COLO668 (cell line): ENCODE results near the gene ITPKA.

ENCODE experiments used
- DNase-seq: peaks from one replicate; lab custom pipeline; 2025; ENCODE audit not compliant: unreplicated experiment; lab: John Stamatoyannopoulos, UW

The ITPKA gene

DNA sequence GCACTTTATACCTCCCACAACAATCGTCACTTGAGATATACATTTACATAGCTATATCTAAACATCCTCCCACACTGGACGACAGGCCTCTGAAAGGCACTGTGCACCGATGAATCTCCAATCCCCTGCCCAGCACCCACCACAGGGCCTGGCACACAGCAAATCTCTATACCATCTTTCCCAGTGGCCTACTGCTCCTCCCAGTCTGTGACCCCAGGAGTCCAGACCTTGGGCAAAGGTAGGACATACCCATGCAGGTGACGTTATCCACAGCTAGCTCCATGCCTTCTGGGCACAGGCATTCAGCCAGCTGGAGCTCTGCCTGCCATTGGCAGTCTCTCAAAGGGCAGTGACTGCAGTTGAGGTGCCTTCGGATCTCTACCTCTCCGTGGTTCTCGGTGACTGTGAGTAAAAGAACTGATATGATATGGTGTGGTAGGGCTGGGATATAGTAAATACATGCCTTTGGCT, 14.2 kb downstream of the ITPKA start:
- DNase-seq = no peak

DNA sequence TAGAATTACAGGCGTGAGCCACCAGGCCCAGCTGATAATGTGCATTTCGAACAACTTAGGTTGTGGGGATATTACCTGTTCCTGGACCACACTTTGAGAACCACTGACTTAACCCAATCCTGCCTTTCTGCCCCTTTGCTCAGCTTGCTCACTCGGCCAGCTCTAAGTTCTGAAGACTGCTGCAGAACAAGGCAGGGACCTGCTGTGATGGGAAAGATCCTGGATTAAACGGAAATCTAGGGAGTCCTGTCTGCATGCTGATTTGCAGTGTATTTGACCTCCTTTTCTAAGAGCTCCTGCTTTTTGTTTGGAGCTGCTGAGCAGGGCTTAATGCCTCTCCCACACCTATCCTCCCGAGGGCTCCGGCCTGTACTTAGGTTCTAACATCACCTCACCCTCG, 17.1 kb downstream of the ITPKA start:
- DNase-seq = no peak

DNA sequence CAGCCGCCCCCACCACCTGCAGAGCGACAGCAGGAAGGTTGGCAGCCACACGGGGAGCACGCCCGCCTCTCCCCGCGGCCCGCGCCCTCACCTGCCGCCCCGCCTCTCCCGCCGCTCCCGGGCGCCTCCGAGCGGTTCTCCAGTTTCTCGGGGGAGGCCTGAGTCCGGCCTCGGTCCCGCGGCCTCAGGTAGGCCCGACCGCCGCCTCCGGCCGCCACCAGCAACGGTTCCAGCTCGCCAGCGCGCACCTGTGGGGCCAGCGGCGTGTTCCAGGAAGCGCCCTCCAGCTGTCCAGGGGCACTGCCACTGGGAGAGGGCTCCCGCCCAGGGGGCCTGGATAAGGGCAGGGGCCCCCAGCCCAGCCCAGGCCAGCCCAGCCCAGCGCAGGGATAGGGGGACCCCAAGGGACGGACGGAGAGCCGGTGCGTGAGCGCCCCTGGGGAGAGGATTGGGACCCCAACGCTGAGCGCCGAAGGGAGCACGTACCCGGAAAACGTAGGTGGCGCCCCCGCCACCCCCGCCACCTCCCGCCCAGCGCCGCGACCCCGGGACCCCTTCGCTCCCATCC, 17.7 kb downstream of the ITPKA start:
- peak; percentile 82 for DNase-seq

DNA sequence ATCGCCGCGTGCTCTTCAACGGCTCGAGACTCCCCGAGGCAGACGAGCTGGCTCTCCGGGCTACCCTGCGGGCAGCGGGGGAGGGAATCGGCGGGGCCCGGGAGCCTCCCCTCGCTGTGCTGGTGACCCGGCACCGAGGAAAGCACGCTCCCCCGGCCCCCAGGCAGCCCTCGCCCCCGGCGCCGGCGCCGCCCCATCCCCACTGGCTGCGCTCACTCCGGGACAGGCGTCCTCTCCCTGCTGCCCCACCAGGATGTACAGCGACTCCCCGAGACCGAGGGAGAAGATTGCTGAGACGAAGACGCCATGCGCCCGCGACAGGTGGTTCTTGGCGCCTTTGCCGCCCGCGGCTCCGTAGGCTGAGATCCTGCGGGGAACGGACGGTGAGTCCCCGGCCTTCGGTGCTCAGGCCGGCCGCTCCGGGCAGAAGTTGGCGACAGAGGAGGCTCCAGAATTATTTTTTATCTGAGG, 18.3 kb downstream of the ITPKA start:
- peak; percentile 71 for DNase-seq

DNA sequence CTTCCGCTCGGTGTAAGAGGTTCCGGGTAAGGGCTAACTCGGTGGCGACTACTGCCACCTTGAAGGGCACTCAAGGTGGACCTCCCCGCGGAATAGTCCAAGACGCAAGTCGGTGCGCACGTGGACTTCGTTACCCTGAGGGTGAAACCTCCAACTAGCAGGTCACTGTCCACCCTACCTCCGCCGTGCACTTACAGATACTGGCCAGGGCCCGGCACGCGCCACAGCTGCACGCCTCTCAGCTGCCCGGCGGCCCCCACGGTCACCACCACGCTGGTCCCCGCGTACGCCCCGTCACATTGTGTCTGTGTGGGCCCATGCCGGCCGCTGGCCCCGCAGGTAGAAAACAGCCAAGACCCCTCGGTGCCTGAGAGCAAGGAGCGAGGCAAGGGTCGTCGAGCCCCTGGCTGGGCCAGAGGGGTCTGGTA, 18.9 kb downstream of the ITPKA start:
- DNase-seq = no peak

DNA sequence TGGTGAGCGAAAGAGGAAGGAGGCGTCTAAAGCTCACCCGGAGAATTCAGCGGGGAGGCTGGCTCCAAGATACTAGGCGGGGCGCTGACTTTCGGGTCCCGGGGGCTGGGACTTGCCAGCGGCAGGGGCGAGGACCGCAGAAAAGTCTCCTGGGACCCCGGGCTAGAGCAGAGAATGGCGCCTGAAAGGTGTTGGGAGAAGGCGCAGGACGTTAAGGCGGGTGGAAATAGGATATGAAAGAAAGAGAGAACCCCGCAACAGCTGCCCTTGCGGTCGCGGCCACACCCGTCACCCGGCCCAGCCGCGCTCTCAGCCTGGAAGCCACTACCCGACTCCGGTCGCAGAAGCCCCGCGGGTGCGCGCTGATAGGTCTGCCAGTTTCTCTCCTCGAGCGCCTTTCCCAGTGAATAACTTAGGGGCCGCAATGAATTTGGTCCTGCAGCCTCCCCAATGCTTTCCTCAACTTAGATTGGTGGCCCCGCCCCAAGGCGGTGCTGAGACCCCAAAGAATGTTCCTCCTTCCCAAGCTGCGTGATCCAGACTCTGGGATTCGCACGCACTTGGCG, 19.3 kb downstream of the ITPKA start:
- DNase-seq = peak; percentile 13

DNA sequence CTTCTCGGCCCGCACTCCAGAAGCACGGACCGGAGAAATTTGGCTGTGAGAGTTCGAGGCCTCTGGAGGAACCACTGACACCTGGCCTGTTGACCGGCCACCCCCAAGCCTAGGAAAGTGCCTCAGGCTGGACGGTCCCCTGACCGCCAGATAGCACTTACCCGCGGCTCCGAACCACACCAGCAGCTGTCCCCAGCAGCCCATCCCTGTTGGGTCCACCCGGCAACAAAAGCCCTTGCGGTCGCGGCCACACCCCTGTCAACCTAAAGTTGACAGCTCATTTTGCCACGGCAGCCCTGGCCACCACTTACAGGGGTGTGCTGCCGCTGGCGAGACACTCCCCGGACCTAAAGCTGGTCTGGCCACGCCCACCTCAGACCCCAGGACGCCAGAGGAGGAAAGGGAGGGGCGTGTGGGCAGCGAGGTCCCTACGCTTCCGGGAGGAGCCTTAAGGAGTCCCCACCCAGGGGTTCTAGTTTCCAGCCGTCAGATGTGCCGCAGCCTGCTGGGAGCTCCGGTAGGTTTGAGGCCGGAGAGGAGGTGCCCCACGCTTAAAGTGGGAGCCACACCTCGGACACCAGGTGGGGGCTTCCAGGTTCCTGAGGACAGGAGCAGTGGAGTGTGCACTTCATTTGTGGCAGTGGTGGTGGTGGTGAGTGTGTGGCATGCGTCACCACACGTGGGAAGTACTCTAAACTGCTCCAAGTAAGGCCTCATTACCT, 20.0 kb downstream of the ITPKA start, which contains the start of gene LTK:
LTK (minus strand) TSS at position 322 of the 722 bp plus-strand sequence; CDS start at position 204, 118 bp downstream.
- peak; percentile 9 for DNase-seq

DNA sequence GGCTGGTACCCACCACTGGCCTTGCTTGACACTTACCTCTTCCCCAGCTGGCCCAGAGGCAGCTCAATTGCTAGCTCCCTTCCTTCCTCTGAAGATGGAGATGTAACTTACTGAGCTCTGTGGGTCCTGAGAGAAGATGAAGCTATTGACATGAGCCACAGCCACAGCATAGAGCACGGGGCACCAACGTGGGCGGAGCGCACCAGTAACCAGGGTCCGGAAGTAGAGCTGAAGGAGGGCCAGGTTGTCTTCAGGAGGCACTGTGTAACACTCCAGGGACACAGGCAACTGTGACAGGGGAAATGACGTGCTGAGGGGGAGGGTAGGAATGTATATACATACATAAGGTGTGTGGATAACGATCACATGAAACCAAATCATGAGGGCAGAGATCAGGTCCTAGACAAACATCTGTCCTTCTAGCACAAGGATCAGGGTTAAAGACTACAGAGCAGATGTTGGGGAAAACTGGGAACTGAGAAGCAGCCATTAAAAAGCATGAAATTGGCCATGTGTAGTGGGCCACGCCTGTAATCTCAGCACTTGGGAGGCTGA, 24.3 kb downstream of the ITPKA start:
- DNase-seq = no peak

DNA sequence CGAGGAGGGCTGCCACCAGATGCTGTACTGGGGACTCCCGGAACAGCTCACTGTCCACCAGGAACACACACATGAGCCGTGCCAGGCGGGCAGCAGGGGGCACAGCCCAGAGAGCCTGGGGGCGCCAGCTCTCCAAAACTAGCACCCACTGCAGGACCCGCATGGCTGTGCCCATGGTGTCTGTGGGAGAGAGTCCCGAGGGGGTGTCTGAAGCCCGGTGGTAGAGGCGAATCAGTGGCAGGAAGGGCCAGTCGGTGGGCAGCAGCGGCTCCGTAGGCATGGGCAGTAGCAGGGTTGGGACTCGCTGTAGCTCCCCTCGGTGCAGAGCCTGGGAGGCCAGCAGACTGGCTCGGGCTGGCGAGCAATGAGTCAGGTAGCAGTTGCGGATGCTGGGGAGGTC, 27.0 kb downstream of the ITPKA start:
- no peak for DNase-seq

DNA sequence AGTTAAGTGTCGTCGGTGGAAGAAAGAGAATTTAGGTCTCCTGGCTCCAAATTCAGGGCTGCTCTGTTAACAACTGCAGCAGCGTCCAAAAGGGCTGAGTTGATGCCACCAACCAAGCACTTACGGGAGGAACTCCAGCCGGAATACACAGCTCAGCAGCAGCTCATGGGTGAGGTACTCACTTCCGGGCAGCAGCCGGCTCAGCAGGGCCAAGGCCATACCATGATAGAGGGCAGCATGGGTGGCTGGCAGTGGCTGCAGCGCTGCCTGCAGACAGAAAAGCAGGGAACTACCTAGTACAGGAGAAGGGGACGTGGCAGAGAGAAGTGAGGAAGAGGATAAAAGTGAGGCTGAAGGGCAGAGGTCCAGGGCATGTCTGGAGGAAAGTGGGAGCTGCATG, 27.9 kb downstream of the ITPKA start:
- no peak for DNase-seq

DNA sequence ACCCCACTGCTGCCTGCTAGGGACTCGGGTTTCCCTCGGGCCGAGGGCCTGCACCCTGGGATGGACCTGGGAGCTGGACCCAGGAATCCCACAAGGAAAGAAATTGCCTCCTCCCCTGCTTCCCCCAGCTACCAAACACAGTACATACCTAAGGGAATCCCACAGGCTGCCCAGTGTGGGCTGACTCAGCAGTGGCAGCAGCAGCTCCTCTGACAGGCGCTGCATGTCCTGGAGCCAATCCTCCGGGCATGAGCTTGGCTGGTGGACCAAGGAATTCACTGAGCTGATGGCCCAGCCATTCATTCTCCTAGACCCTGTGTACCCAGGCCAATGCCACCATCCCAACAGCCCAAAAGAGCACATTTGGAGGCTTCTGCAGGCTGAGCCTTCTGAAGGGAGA, 29.4 kb downstream of the ITPKA start:
- no peak for DNase-seq

DNA sequence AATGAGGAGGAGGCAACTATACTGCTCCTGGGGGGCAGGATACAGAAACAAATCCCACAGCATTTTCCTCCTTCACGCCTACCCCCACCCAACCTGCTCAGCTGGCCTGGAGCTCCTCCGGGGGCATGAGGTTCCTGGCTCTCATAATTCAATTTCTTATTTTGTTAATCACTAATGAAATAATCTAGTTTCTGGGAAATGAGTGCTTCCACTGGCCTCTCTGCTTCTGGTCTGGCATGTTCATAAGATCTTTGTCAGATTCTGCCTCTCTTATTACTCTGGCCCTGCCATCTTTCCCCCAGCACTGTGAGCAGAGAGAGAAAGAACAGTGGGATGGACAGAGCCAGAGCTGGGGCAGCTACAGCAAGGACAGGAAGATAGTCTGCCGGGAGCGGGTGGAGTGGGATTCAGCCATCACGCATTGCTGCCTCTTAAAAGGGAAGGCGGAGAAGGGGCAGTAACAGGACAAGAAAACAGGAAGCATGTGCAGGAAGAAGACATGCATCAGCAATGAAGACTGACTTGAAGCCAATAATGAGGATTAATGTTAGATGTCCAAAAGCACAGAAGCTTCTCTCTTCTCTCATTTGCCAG, 36.8 kb downstream of the ITPKA start:
- DNase-seq = no peak

DNA sequence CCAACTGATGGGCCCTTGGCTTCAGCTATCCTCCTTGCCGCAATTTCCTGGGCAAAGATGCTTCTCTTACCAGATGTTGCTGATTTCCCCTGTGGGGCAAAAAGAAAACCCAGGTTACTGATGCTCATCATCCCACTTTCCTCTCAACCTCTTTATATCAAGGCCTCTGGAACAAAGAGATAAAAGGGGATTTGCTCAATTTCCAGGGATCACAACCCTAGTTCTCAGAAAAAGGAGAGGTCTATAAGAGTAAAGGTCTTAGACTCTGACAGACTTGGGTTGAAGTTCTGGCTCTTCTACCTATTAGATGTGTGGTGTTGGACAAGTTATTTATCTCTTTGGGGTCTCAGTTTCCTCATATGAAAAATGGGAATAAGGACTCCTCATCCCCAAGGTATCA, 41.9 kb downstream of the ITPKA start:
- DNase-seq = no peak

DNA sequence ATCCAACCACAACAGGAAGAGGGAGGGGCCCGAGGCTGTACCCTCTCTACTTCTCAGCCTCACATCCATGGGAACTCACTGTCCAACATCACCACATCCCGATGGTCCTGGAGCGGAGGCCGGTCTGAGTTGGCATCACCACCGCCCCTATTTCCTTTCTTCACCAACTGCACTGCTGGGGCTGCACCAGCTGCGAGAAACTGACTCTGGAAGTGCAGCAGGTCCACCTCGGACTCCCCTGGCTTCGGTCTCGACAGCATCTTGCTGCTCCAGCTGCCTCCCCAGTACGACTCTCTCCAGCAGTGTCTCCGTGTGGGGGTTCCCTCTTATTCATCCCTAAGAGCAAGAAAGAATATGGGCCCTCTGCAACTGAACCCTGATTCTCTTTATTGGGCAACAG, 43.2 kb downstream of the ITPKA start:
- DNase-seq = no peak

DNA sequence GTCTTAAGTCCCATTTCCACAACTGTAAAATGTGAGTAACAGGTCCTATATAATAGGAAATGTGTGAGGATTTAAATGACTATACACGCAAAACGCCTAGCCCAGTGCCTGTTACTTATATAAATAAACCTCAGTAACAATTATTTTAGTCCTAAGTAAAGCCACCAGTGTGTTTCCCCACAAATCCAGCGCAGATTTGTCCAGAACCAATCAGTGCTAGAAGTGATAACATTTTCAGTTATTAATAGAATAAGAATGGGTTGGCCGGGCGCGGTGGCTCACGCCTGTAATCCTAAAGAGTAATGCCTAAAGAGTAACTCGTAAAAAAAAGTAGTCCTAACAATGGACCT, 49.8 kb downstream of the ITPKA start:
- no peak for DNase-seq

DNA sequence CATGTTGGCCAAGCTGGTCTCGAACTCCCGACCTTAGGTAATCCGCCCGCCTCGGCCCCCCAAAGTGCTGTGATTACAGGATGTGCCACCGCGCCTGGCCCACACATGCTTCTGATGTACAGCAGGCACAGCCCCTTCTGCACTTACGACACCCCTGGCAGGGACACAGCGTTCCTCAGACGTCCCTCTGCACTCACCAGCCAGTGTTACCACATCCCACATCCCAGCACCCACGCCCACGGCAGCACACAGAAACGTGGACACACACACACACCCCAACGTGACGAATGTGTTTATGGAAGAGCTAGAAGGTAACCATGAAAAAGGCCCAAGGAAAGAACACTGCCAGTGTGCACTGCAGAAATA, 51.0 kb downstream of the ITPKA start:
- DNase-seq = no peak

DNA sequence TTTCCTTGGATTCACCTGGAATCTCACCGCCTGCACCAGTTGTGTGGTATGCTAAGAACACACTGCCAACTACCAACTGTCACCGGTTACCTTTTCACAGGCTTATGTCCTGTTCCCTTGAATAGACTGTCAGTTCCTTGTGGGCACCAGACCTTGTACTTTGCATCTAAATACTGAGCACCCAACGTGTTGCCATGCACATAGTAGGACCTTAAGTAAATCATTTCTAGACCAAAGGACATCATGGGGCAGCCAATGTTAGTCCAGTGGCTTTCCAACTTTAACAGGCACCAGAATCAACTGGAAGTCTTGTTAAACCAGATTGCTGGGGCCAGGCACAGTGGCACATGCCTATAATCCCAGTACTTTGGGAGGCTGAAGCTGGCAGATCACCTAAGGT, 51.5 kb downstream of the ITPKA start:
- DNase-seq = no peak

DNA sequence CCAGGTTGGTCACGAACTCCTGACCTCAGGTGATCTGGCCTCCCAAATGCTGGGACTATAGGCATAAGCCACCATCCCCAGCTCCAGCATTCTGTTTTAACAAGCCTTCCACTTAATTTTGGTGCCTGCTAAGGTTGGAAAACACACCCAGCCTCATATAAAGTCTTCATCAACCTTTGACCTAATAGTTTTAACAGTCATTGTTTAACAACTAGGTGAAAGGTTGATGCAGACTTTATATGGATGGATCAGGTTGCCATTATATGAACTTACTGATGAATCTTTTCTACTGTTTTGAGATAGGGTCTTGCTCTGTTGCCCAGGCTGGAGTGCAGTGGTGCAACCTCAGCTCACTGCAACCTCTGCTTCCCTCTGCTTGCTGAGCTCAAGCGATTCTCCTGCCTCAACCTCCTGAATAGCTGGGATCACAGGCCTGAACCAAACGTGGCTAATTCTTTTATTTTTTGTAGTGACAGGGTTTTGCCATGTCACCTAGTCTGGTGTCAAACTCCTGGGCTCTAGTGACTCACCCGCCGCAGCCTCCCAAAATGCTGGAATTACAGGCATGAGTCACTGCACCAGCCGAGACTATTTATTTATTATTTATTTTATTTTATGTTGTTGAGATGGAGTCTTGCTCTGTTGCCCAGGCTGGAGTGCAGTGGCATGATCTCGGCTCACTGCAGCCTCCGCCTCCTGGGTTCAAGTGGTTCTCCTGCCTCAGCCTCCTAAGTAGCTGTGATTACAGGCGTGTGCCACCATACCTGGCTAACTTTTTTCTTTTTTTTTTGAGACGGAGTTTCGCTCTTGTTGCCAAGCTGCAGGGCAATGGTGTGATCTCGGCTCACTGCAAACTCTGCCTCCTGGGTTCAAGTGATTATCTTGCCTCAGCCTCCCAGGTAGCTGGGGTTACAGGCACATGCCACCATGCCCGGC, 53.4 kb downstream of the ITPKA start:
- DNase-seq = no peak

DNA sequence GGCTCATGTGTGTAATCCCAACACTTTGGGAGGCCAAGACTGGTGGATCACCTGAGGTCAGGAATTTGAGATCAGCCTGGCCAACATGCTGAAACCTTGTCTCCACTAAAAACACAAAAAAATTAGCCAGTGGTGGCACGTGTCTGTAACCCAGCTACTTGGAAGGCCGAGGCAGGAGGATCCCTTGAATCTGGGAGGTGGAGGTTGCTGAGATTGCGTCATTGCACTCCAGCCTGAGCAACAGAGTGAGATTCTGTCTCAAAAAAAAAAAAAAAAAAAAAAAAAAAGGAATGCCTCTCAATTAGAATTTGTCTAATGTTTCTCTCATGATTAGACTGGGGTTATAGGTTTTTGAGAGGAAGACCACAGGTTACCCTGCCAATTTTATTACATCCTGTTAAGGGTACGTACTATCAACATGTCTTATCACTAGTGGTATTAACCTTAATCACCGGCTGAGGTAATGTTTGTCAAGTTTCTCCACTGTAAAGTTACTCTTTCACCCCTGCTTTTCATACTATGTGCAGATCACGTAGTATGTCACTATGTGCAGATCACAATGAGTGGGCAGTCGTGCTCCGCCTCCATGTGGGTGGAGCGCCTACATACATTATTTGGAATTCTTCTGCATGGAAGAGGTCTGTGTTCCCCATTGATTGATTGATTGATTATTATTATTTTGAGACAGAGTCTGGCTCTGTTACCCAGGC, 56.5 kb downstream of the ITPKA start:
- no peak for DNase-seq
